UCSD-AML1 (cell line): ENCODE measurements around the gene SDCCAG8.

Experiments used
- DNase-seq: peaks from one replicate; lab custom pipeline; 2025; ENCODE audit not compliant: unreplicated experiment; lab: John Stamatoyannopoulos, UW

SDCCAG8 gene

DNA sequence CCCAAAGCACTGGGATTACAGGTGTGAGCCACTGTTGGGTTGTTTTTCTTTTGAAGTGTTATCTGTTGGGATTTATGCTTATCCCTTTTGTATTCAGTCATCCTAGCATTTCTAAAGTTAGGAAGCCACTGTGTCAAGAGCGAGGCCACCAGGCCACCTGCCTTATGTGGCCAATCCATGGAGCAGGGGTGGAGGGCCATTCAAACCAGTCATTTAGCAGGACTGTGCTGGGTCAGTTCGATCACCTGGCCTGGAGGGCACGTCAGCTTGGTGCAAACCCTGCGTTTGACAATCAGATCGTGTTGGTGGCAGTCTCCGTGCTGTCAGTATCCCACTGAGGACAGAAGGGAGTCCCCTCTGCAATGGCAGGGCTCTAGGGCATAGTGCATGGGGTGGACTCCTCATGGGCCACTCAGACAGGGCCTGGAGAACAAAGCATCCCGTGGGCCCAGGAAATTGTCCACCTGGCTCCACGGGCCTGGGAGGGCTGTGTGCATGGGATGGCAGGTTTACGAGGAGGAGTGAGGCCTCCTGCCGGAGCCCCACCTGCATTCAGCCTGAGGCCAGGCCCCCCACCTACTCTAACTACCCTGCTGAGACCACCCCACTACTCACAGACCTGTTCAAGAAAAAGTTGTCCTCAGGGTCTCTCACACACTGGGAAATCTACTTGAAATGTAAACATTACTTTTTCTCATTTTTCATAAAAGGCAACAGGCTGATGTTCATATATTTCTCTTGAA is 242.3 kb downstream of the SDCCAG8 start:
- no peak for DNase-seq

DNA sequence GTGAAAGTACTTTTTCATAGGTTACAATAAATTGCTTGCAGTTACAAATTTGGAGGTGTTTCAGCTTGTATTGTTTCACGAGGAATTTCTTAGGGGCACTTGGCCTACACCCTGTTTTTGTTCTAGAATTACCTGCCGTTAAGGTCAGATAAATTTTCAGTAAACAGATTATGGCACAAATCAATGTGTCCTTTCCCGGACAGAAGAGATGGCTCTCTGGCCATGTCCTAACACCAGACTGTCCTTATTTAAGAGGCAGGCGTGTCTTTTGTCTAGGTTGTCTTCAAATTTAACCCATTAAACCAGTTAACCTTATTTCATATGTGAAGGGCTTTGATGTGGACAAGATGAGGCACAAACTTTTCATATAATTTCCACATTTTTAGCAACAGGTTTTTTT is 243.4 kb downstream of the SDCCAG8 start:
- DNase-seq: no peak

DNA sequence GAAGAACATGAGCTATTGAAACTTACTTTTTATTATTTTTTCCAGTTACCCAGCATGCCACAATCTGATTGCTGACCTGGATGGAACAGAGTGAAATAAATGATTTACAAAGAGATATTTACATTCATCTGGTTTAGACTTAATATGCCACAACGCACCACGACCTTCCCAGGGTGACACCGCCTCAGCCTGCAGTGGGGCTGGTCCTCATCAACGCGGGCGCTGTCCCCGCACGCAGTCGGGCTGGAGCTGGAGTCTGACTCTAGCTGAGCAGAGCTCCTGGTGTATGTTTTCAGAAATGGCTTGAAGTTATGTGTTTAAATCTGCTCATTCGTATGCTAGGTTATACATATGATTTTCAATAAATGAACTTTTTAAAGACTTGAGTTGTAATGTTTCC is 243.9 kb downstream of the SDCCAG8 start:
- DNase-seq: no peak

DNA sequence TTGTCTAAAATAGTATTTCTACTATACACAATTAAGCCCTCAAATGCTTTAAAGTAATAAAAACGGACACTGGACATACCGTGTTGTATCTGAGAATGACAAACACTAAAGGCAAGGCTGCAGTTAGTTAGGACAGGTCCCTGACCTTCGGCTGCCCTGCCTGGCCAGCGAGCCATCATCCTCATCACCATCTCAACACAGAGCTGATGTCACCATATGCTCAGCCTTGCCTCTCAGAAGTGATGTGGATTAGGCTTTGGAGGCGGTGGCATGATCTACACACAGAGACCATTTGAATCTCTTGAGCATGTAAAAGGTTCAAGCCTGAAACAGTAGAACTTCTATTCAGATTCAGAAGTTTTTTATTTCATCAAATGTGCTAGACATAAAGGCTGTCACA is 244.7 kb downstream of the SDCCAG8 start:
- no peak for DNase-seq

DNA sequence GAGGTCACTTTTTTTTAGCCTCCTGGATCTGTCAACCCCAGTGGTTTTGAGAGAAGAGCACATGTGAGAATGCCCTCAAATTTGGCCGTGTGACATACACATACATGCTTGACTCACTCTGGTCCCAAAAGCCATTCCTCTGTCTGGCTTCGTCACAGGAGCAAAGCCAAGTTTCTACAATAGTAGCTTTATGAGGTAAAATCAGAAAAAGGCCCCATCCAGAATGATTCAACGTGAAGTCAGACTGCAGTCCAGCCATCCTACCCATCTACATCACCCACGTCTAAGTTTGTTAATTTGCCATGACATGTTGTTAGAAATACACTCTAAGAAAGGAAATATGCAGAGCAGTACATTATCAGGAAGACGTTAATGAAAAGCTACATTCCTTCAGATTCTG is 245.2 kb downstream of the SDCCAG8 start:
- no peak for DNase-seq

DNA sequence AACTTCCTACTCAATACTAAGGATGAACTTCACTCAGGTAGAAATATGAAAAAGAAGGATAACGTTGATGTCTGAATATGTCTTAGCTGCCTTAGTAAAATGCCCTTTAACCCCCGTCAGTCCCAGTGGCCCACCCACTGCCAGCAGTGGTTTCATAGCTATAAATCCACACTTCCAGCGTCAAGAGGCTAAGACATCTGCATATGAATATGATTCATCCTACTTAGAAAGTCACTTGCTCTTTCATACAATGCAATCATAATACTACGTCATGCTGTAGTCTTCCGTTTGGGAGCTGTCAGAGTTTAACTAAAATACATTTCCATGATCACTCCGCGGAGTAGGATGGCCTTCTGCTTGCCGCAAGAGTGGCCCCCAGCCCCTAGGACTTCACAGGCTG is 247.3 kb downstream of the SDCCAG8 start:
- no peak for DNase-seq

DNA sequence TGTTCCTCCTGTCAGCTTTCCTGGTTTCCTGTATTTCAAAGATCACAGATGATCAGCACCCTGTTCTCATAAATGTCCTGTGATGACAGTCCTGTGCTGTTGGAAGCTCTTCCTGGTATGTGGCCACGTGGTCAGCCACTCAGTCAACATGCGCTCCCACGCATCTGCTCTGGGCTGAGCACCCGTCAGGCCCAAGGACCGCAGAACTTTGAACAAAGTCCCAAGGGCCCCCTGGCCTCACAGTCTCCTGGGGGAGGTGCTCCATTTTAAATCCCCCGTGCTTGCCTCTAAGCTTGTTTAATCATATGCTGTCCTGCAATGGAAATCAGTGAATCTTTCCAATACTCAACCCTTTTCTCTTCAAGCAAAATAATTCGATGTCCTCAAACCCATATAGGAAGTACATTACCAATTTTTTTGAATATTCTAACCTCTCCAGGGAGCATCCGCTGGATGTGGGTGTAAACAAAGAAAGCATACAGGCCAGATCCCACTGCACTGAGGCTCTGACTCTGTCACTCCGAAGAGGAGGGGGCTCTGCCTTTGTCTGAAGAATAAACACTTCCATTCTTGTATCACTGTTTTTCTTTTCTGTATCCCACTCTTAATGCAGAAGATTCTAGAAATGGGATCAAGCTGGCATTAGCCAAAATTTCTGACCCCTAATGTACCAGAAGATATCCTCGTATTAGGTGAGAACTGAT is 250.3 kb downstream of the SDCCAG8 start:
- peak; percentile 20 for DNase-seq

DNA sequence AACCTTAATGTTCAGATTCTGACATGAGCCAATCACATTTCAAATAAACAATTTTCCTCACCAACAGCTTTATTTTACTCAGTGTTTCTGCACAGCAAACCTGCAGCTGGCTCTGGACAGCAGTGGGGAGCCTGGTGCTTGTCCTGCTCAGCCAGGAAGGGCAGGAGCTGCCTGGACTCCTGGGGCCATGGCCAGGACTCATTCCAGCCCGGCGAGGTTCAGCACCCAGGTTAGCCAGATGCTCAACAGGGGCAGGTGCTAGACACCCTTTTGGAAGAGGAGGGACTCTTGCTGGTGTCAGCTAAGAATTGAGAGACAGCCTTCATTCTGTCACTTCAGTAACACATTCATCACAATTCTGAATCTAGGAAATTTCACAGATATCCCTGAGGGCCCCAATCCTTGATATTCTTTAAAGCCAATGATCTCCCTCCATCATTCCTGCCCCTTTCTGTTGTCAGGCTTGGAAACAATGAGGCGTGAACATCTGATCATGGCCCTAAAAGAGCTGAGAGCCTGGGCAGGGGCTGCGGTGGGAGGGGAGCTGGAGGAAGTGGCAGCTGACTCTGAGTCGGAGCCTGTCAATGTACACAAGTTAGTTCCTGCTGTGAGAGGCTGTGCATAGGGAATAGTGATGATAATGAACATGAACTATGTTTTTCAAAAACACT is 251.3 kb downstream of the SDCCAG8 start:
- DNase-seq: peak; percentile 45

DNA sequence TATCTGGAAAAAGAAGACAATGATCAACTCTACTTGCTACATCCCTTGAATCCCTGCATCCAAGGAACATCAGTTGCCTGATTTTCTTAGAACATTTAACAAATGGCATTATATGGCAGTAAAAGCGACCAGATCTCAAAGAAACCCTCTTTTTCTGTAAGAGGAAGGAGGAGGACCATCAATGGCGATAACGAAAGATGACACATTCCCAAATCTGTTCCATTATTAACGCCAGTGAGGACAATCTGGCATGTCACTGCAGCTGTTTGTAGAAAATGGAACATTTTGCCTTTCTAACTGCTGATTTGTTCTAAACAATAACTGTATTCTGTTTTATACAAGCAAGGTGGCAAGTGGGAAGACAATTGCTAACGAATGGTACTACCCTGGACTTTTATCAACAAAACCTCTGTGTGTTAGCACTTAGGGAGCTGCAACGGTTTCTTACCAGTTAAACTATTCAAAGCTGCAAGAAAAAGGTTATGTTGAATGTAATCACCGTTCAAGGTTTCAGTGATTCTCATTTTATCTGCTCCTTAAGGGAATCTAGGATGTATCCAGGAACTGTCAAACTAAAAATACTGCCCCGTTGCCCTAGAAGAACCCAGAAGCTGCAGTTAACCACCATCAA is 251.9 kb downstream of the SDCCAG8 start:
- DNase-seq: no peak

DNA sequence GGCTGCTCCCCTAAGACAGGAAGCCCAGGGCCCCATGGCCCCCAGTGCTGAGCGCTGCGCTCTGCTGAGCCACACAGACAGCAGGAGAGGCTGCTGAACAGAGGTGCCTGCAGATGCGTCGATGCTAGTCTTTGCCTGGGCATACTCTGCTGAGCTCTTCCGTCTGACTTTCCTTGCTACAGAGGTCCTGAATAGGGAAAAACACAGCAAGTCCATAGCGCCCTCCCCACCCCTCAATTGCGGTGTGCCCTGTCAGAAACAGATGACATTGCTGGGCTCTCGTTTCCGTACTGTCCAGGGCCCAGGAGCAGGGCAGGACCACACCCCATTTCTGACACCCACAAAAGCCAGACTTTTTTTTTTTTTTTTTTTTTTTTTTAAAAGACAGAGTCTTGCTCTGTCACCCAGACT is 252.5 kb downstream of the SDCCAG8 start:
- no peak for DNase-seq

DNA sequence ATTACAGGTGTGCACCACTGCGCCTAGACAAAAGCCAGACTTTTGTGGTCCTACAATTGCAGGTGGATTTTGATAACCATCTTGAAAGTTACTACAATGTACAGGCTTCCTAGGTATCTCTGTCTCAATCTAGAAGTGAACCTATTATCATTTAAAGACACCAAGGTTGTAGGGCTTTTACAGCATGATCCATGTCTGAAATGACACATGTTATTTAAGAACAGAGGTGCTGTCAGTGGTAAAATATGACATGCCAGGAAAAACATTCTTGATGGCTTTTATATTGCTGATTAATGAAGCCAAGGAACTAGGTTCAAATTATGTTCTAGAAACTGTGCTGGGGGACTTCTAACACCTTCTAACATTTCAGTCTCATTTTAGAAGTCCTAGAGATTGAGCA is 253.1 kb downstream of the SDCCAG8 start:
- no peak for DNase-seq

DNA sequence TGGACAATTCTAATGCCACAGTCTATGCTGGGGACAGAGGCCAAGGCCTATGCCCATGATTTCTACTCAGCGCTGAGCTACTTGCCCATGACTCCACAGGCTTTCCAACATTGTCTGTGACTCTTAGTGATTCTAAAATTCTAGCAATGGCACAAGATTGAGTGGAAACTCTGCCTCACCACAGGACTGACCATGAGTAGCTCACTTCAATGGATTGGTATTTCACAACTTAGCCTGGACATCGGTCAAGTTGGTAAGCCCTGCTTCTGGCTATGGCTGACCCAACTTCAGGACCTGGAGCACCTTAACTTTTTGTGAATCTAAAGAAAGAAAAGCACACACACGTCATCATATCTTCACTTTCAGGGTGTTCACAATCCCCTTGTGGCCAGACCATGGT is 255.1 kb downstream of the SDCCAG8 start:
- no peak for DNase-seq

DNA sequence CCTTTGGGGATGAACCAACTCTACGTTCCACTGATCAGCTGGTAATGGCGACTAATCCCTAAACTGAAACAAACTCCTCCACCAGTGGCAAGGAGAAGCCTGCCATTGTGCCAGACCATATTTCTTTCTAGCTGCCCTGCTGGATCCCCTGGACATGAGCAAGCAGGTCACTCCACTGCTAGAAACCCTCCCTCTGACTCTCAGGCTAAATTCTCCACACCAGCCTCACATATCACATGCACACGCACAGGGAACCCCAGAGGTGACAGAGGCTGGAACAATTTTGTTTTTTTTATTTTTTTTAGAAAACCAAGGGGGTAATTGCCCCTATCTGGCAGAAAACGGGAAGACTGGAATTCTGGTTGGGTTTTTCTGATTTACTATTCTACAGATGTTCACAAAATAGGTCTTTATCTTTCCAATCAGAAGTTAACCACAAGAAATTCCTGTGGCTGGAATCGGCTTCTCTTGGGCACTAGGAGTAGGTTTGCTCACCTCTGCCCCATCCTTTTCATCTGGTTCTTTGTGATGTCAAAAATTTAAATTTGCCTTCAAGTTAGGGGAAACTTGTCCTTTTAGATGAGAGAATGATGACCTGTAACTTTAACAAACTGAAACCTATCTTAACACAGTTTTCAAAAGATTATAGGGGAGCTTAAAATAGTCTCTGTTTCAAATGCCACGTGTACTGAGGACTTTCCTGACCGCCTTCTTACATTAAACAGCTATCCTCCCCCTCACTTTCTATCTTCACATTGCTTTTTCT is 258.1 kb downstream of the SDCCAG8 start:
- no peak for DNase-seq

DNA sequence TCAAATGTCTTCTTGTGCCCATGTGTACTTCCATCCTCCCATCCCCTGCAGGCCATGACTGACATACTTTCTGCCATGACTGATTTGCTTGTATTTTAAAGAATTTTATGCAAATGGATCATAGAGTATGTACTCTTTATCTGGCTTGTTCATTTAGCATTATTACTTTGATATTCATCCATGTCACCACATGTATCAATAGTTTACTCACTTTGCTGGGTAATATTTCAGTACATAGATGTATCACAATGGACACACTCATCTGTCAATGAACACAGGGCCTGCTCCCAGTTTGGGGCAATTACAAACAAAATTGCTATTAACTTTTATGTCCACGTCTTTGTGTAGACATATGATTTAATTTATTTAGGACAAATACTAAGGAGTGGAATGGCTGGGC is 259.1 kb downstream of the SDCCAG8 start:
- DNase-seq: no peak

DNA sequence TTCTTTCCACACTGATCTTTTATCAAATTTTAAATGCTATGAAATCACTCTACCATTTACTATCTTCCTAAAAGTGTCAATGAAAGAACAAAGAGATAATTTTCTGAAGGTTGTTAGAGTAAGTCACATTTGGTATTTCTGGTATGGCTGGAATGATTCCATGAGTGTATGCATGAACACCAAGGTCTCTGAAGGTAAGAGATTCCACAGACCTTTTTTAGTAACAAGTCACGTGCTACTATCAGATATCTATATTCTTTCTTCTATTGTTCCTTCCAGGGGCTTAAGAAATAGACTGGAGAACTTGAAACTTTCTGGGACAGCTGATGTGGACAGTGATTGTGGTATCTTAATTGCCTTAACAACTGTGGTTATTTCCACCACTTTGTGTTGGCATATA is 265.0 kb downstream of the SDCCAG8 start:
- no peak for DNase-seq

DNA sequence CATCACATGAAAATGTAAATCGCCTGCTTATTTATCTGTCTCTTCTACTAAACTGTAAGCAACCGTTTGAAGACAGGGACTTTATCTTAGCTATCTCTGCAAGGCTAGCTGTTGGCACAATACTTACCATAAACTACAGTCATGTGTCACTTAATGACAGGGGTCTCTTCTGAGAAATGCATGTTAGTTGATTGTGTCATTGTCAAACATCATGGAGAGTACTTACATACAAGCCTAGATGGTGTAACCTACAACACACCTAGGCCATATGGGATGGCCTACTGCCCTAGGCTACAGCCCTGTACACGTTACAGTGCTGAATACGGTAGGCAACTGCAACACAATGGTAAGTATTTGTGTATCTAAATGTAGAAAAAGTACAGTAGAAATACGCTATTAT is 267.9 kb downstream of the SDCCAG8 start:
- no peak for DNase-seq

DNA sequence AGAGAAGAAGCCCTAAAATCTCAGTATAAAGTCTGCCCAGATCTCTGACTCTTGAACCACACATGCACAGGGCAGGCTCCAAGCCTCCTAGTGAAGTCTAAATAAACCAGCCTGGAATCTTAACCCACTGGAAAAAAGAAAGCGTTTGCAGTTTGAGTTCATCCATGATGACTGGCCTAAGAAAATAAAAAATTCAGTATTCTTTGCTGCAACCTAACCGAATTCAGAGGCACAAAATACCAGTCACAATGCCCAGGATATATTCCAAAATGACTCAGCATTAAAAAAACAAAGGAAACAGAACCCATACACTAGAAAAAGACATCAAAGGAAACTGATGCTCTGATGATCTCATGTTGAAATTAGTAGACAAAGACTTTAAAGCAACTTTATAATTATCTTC is 269.2 kb downstream of the SDCCAG8 start:
- DNase-seq: no peak

DNA sequence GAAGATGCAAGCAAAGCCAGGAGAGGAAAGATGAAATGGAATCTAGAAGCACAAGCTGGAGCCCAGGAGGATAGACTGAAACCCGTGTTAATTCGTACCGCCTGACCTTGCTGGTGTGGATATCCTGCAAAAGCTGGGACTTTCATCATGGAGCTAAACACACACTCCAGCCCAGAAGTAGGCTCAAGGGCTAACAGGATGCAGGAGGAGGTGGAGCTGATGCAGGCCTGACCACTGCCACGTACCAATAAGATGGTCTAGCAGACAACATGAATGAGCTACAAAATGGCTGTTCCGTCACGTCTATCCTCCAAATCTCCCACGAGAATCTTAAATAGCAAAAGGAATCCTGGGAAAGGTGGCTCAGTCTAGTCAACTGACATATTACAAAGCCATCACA is 270.3 kb downstream of the SDCCAG8 start:
- DNase-seq: no peak

DNA sequence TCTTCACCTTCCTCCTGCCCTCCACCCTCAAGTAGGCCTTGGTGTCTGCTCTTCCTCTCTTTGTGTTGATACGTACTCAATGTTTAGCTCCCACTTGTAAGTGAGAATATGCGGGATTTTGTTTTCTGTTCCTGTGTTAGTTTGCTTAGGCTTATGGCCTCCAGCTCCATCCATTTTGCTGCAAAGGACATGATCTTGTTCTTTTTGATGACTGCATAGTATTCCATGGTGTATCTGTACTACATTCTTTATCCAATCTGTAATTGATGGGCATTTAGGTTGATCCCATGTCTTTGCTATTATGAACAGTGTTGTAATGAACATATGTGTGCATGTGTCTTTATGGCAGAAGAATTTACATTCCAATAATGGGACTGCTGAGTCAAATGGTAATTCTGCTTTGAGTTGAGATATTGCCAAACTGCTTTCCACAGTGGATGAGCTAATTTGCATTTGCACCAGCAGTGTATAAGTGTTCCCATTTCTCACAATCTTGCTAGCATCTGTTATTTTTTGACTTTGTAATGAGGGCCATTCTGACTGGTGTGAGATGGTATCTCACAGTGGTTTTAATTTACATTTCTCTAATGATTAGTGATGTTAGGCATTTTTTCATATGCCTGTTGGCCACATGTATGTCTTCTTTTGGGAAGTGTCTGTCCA is 272.7 kb downstream of the SDCCAG8 start:
- DNase-seq: no peak

DNA sequence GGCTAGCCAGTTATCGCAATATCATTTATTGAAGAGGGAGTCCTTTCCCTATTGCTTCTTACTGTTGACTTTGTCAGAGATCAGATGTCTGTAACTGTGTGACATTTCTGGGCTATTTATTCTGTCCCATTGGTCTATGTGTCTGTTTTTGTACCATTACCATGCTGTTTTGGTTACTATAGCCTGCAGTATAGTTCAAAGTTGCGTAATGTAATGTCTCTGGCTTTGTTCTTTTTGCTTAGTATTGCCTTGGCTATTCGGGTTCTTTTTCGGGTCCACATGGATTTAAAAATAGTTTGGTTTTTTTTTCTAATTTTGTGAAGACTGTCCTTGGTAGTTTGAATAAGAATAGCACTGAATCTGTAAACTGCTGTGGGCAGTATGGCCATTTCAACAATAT is 273.7 kb downstream of the SDCCAG8 start:
- no peak for DNase-seq

DNA sequence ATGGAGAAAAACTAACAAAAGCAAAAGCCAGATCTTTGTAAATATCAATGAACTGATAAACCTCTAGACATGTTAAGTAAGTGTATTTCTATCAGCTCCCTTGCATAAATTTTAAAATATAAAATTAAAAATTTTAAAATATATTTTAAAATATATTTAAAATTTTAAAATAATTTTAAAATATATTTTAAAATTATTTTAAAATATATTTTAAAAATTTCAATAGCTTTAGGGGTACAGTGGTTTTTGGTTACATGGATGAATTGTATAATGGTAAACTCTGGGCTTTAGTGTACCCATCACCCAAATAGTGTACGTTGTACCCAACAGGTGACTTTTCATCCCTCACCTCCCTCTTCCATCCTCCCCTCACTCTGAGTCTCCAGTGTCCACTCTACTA is 279.2 kb downstream of the SDCCAG8 start:
- no peak for DNase-seq
